ENCODE results near the gene CCNF.

The CCNF gene

DNA sequence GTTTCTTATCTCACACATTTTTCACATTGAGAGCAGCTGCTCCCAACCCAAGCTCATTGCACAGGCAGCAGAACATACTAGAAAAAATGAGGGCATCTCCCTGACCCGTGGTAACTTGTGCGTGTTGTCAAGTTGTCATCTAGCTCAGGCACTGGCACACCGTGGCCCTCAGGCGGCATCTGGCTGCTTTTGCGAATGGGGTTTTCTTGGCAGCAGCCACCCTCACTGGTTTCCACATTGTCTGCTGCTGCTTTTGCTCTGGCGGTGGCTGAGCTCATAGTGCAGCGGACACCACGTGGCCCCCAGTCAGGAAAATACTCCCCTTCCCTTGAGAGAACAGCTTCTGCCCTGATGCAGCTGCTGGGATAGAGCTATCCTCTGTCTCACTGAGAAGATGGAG is 21.3 kb downstream of the CCNF start:
- peaks cover 90% of the 10 kb centered on the region for H3K36me3 ChIP-seq
- DNase-seq: no peak

DNA sequence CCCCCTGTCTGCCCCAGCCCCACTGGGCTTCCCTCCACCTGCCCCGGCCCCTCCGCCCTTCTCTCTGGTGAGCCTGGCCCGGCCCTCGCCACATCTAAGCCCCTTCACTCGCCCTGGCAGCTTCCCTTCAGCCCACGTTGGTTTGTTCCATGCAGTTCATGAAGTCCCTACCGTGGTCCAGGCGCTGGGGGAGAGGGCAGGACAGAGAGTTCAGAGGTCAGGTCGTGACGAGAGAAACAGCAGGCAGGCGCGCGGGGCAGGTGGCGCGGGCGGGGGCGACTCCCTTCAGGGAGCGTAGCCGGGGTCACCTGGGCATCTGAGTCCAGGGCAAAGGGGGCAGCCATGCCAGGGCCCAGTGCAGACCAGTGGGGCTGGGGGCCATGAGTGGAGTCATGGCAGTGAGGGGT is 21.7 kb downstream of the CCNF start:
- TF ChIP-seq, protein P1, sequence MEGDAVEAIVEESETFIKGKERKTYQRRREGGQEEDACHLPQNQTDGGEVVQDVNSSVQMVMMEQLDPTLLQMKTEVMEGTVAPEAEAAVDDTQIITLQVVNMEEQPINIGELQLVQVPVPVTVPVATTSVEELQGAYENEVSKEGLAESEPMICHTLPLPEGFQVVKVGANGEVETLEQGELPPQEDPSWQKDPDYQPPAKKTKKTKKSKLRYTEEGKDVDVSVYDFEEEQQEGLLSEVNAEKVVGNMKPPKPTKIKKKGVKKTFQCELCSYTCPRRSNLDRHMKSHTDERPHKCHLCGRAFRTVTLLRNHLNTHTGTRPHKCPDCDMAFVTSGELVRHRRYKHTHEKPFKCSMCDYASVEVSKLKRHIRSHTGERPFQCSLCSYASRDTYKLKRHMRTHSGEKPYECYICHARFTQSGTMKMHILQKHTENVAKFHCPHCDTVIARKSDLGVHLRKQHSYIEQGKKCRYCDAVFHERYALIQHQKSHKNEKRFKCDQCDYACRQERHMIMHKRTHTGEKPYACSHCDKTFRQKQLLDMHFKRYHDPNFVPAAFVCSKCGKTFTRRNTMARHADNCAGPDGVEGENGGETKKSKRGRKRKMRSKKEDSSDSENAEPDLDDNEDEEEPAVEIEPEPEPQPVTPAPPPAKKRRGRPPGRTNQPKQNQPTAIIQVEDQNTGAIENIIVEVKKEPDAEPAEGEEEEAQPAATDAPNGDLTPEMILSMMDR (IDR thresholded peaks at IDR 0.05; ENCODE audit: low read depth, low read length): no peak
- H3K27me3 ChIP-seq (ENCODE audit: insufficient read depth, low read depth, severe bottlenecking): no peaks in the 10 kb centered on the region
- H3K9me3 ChIP-seq (ENCODE audit: severe bottlenecking): no peaks in the 10 kb centered on the region
- H3K4me3 ChIP-seq (ENCODE audit: low read depth, low read length): no peak overlapping the region
- H3K36me3 ChIP-seq: peaks cover 90% of the 10 kb centered on the region
- DNase-seq: no peak
- no peak overlapping the region for H3K27ac ChIP-seq

More for the DNA sequence above, 21.3 kb downstream of the CCNF start:
- Histone ChIP-seq H3K4me3 (ENCODE audit: low read depth, low read length) (no peak overlapping the region), H3K9me3 (ENCODE audit: severe bottlenecking) (no peaks in the 10 kb centered on the region), H3K27ac (no peak overlapping the region), H3K27me3 (ENCODE audit: insufficient read depth, low read depth, severe bottlenecking) (no peaks in the 10 kb centered on the region)
- TF ChIP-seq, protein P1 (IDR thresholded peaks at IDR 0.05; ENCODE audit: low read depth, low read length): no peak

DNA sequence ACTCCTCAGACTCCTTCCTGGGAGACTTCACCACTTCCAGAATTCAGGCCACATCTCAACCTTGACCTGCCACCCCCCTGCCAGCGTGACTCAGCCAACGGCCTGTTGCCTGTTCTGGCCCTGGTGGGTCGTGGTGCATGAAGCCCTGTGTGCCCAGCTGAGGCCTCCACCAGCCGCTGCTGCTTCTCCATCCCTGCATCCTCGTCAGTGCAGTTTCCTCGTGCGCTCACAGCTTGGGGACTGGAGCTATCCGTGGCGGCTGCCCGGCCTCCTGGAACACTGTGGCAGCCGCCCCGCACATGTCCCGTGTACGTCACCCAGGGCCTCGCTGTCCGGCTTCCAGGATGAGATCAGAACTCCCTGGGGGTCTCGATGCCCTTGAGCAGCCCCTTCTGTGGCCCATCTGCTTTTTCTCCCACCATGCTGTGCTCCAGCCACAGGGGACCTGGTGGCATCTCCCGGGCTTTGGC is 22.6 kb downstream of the CCNF start:
- H3K9me3 ChIP-seq (ENCODE audit: severe bottlenecking): no peaks in the 10 kb centered on the region
- no peak for DNase-seq
- TF ChIP-seq, protein P1 (IDR thresholded peaks at IDR 0.05; ENCODE audit: low read depth, low read length): no peak
- H3K27ac ChIP-seq: no peak overlapping the region
- no peaks in the 10 kb centered on the region for H3K27me3 ChIP-seq (ENCODE audit: insufficient read depth, low read depth, severe bottlenecking)
- no peak overlapping the region for H3K4me3 ChIP-seq (ENCODE audit: low read depth, low read length)
- H3K36me3 ChIP-seq: peaks cover 90% of the 10 kb centered on the region

DNA sequence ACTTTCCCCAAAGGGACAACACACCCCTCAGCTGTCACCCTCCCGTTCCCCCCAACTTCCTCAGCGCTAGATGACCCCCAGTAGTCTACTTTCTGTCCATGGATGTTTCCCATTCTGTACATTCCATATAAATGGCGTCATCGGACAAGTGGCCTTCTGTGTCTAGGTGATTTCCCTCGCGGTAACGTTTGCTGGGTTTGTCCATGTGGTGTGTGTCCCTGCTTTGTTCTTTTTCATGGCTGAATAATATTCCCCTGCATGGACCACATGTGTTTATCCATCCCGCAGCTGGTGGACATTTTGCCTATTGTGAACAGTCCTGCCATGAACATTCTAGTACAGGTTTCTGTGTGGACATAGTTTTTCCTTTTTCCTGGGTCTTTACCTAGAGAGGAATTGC is 23.4 kb downstream of the CCNF start:
- Histone ChIP-seq H3K27me3 (ENCODE audit: insufficient read depth, low read depth, severe bottlenecking) (no peaks in the 10 kb centered on the region), H3K36me3 (peaks cover 90% of the 10 kb centered on the region), H3K4me3 (ENCODE audit: low read depth, low read length) (no peak overlapping the region), H3K9me3 (ENCODE audit: severe bottlenecking) (no peaks in the 10 kb centered on the region), H3K27ac (no peak overlapping the region)
- TF ChIP-seq, protein P1 (IDR thresholded peaks at IDR 0.05; ENCODE audit: low read depth, low read length): no peak
- DNase-seq: no peak

DNA sequence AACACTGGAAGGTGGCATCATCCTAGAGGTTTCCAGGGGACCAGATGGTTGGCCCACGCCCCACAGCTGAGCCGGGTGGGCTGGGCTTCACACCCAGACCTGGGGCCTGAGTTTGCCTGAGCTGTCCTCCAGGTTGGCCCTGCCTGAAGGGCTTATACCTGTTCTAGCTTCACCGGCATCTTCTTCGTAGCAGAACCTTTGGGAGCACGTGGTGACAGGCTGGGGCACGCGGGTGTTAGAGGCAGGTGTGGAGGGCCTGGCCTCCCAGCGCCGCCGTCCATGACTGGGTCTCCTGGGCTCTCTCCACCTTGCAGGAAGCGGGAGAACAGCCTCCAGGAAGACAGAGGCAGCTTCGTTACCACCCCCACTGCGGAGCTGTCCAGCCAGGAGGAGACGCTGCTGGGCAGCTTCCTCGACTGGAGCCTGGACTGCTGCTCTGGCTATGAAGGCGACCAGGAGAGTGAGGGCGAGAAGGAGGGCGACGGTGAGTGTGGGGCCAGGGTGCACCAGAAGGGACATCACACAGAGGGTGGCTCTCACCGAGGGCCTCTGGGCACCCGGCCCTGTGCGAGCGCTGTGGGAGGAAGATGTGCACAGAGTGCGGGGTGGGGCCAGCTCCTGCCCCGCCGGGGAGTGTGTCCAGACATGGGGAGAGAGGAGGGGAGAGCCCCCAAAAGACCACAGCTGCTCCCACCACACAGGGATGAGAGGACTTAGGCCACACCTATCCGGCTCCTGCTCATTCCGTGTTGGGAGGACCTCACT is 26.0 kb downstream of the CCNF start:
- H3K27me3 ChIP-seq (ENCODE audit: insufficient read depth, low read depth, severe bottlenecking): no peaks in the 10 kb centered on the region
- no peak overlapping the region for H3K27ac ChIP-seq
- H3K36me3 ChIP-seq: peaks cover 72% of the 10 kb centered on the region

More for the DNA sequence above, 26.0 kb downstream of the CCNF start:
- no peaks in the 10 kb centered on the region for H3K9me3 ChIP-seq (ENCODE audit: severe bottlenecking)
- no peak for DNase-seq
- TF ChIP-seq, protein P1 (IDR thresholded peaks at IDR 0.05; ENCODE audit: low read depth, low read length): no peak
- no peak overlapping the region for H3K4me3 ChIP-seq (ENCODE audit: low read depth, low read length)

Data from WERI-Rb-1 (cell line).